Measurements from ENCODE around the gene DBF4.
"Not testable (repeated sequence)": the region's sequence is repeated elsewhere in the genome, so short reads cannot be mapped to it uniquely, and the experiment has no call there.

DBF4 gene

GRCh38 chr7:87899255-87899654 lies 23.0 kb downstream of the DBF4 start:
- Histone ChIP-seq H3K9me3 (ENCODE audit: control insufficient read depth, low read length) (no peaks in the 10 kb centered on the region), H2AFZ (ENCODE audit: low read depth, low read length) (no peak overlapping the region), H3K23ac (ENCODE audit: low read length in 2 of 2) (no peak overlapping the region), H2BK5ac (ENCODE audit: low read depth, low read length, poor library complexity, severe bottlenecking) (no peak overlapping the region), H3K4ac (ENCODE audit: low read depth in 1 of 2, low read length in 2 of 2) (no peak overlapping the region), H2BK120ac (ENCODE audit: low read depth, low read length) (no peak overlapping the region), H3K4me3 (ENCODE audit: insufficient read depth in 1 of 2, low read depth in 1 of 2, low read length in 2 of 2) (no peak overlapping the region), H3K79me1 (replicated peaks; ENCODE audit: low read length, poor library complexity, severe bottlenecking) (peaks cover 13% of the 10 kb centered on the region), H3K14ac (ENCODE audit: low read length in 2 of 2) (no peak overlapping the region), H3K27me3 (ENCODE audit: control insufficient read depth in 1 of 2, insufficient read depth in 1 of 2, low read length in 2 of 2) (no peaks in the 10 kb centered on the region), H2AK5ac (ENCODE audit: low read length, severe bottlenecking) (no peak overlapping the region), H2BK15ac (ENCODE audit: low read depth, poor library complexity, severe bottlenecking) (no peak overlapping the region), H3K18ac (ENCODE audit: low read depth in 1 of 2, low read length in 2 of 2) (no peak overlapping the region), H3K9ac (ENCODE audit: low read length) (no peak overlapping the region), H3K27ac (ENCODE audit: low read length, poor library complexity, severe bottlenecking) (no peak overlapping the region), H3K4me1 (ENCODE audit: control insufficient read depth, insufficient read depth, low read depth, low read length) (no peaks in the 10 kb centered on the region), H3K36me3 (ENCODE audit: control insufficient read depth in 1 of 2, insufficient read depth in 2 of 2, low read depth in 1 of 2, low read length in 2 of 2) (peaks cover 4 to 37% of the 10 kb centered on the region in 2 experiments), H4K8ac (ENCODE audit: low read length) (no peak overlapping the region), H3K4me2 (ENCODE audit: low read length, poor library complexity, severe bottlenecking) (no peak overlapping the region), H4K91ac (ENCODE audit: low read length) (no peak overlapping the region), H2BK12ac (ENCODE audit: low read length in 2 of 2) (no peak overlapping the region)
- no peak for DNase-seq
- WGBS, result 100% methylated on average over 1 of the region's 2 CpGs

- H3K27me3 ChIP-seq (ENCODE audit: control insufficient read depth in 1 of 2, insufficient read depth in 1 of 2, low read length in 2 of 2); H3K9me3 ChIP-seq (ENCODE audit: control insufficient read depth, low read length); H2BK15ac ChIP-seq (ENCODE audit: low read depth, poor library complexity, severe bottlenecking); H3K79me1 ChIP-seq (replicated peaks; ENCODE audit: low read length, poor library complexity, severe bottlenecking); H3K27ac ChIP-seq (ENCODE audit: low read length, poor library complexity, severe bottlenecking); H3K23ac ChIP-seq (ENCODE audit: low read length in 2 of 2); H3K4me1 ChIP-seq (ENCODE audit: control insufficient read depth, insufficient read depth, low read depth, low read length); H2AK5ac ChIP-seq (ENCODE audit: low read length, severe bottlenecking); H2AFZ ChIP-seq (ENCODE audit: low read depth, low read length); H3K4ac ChIP-seq (ENCODE audit: low read depth in 1 of 2, low read length in 2 of 2); H2BK120ac ChIP-seq (ENCODE audit: low read depth, low read length); H3K14ac ChIP-seq (ENCODE audit: low read length in 2 of 2); H4K91ac ChIP-seq (ENCODE audit: low read length); H3K4me3 ChIP-seq (ENCODE audit: insufficient read depth in 1 of 2, low read depth in 1 of 2, low read length in 2 of 2); H4K8ac ChIP-seq (ENCODE audit: low read length); H3K4me2 ChIP-seq (ENCODE audit: low read length, poor library complexity, severe bottlenecking); H2BK5ac ChIP-seq (ENCODE audit: low read depth, low read length, poor library complexity, severe bottlenecking); H3K18ac ChIP-seq (ENCODE audit: low read depth in 1 of 2, low read length in 2 of 2); H2BK12ac ChIP-seq (ENCODE audit: low read length in 2 of 2): not testable (repeated sequence)
- DNase-seq, result peak; percentile 23
- Histone ChIP-seq H3K36me3 (ENCODE audit: control insufficient read depth in 1 of 2, insufficient read depth in 2 of 2, low read depth in 1 of 2, low read length in 2 of 2) (peaks cover 0 to 12% of the 10 kb centered on the region in 2 experiments), H3K9ac (ENCODE audit: low read length) (peak overlapping the region; percentile 18)
- no CpG with 5 or more reads among the region's 3 CpGs for WGBS
Observed at GRCh38 chr7:87907136-87907906, 31.0 kb downstream of the DBF4 start.

GRCh38 chr7:87908814-87909213 lies 32.5 kb downstream of the DBF4 start:
- not testable (repeated sequence) for H3K79me1 ChIP-seq (replicated peaks; ENCODE audit: low read length, poor library complexity, severe bottlenecking); H3K4ac ChIP-seq (ENCODE audit: low read depth in 1 of 2, low read length in 2 of 2); H2AFZ ChIP-seq (ENCODE audit: low read depth, low read length); H3K18ac ChIP-seq (ENCODE audit: low read depth in 1 of 2, low read length in 2 of 2); H3K27me3 ChIP-seq (ENCODE audit: control insufficient read depth in 1 of 2, insufficient read depth in 1 of 2, low read length in 2 of 2); H2AK5ac ChIP-seq (ENCODE audit: low read length, severe bottlenecking); H3K14ac ChIP-seq (ENCODE audit: low read length in 2 of 2); H4K91ac ChIP-seq (ENCODE audit: low read length); H2BK12ac ChIP-seq (ENCODE audit: low read length in 2 of 2); H2BK5ac ChIP-seq (ENCODE audit: low read depth, low read length, poor library complexity, severe bottlenecking); DNase-seq; H3K4me3 ChIP-seq (ENCODE audit: insufficient read depth in 1 of 2, low read depth in 1 of 2, low read length in 2 of 2); H3K23ac ChIP-seq (ENCODE audit: low read length in 2 of 2); H3K4me2 ChIP-seq (ENCODE audit: low read length, poor library complexity, severe bottlenecking); H3K4me1 ChIP-seq (ENCODE audit: control insufficient read depth, insufficient read depth, low read depth, low read length); H2BK15ac ChIP-seq (ENCODE audit: low read depth, poor library complexity, severe bottlenecking); H3K9me3 ChIP-seq (ENCODE audit: control insufficient read depth, low read length); H4K8ac ChIP-seq (ENCODE audit: low read length); H3K9ac ChIP-seq (ENCODE audit: low read length); H2BK120ac ChIP-seq (ENCODE audit: low read depth, low read length); H3K27ac ChIP-seq (ENCODE audit: low read length, poor library complexity, severe bottlenecking)
- peaks cover 0 to 12% of the 10 kb centered on the region in 2 experiments for H3K36me3 ChIP-seq (ENCODE audit: control insufficient read depth in 1 of 2, insufficient read depth in 2 of 2, low read depth in 1 of 2, low read length in 2 of 2)
- 100% methylated on average over 4 of the region's 4 CpGs for WGBS

GRCh38 chr7:87912121-87912520 lies 35.8 kb downstream of the DBF4 start:
- no peak overlapping the region for H3K4ac ChIP-seq (ENCODE audit: low read depth in 1 of 2, low read length in 2 of 2)
- no peak overlapping the region for H3K4me2 ChIP-seq (ENCODE audit: low read length, poor library complexity, severe bottlenecking)
- no peak overlapping the region for H3K4me3 ChIP-seq (ENCODE audit: insufficient read depth in 1 of 2, low read depth in 1 of 2, low read length in 2 of 2)
- H3K14ac ChIP-seq (ENCODE audit: low read length in 2 of 2), result no peak overlapping the region
- no peak overlapping the region for H2BK5ac ChIP-seq (ENCODE audit: low read depth, low read length, poor library complexity, severe bottlenecking)
- no peak overlapping the region for H2AK5ac ChIP-seq (ENCODE audit: low read length, severe bottlenecking)
- H2BK12ac ChIP-seq (ENCODE audit: low read length in 2 of 2), result no peak overlapping the region
- no peaks in the 10 kb centered on the region for H3K4me1 ChIP-seq (ENCODE audit: control insufficient read depth, insufficient read depth, low read depth, low read length)
- H4K91ac ChIP-seq (ENCODE audit: low read length), result no peak overlapping the region
- no peak overlapping the region for H3K27ac ChIP-seq (ENCODE audit: low read length, poor library complexity, severe bottlenecking)
- no peak overlapping the region for H2BK15ac ChIP-seq (ENCODE audit: low read depth, poor library complexity, severe bottlenecking)
- 83% methylated on average over 3 of the region's 4 CpGs for WGBS
- H3K79me1 ChIP-seq (replicated peaks; ENCODE audit: low read length, poor library complexity, severe bottlenecking), result no peaks in the 10 kb centered on the region
- H2AFZ ChIP-seq (ENCODE audit: low read depth, low read length), result no peak overlapping the region
- peaks cover 0 to 6% of the 10 kb centered on the region in 2 experiments for H3K36me3 ChIP-seq (ENCODE audit: control insufficient read depth in 1 of 2, insufficient read depth in 2 of 2, low read depth in 1 of 2, low read length in 2 of 2)
- no peaks in the 10 kb centered on the region for H3K9me3 ChIP-seq (ENCODE audit: control insufficient read depth, low read length)
- H3K18ac ChIP-seq (ENCODE audit: low read depth in 1 of 2, low read length in 2 of 2), result no peak overlapping the region
- no peak overlapping the region for H3K23ac ChIP-seq (ENCODE audit: low read length in 2 of 2)
- no peaks in the 10 kb centered on the region for H3K27me3 ChIP-seq (ENCODE audit: control insufficient read depth in 1 of 2, insufficient read depth in 1 of 2, low read length in 2 of 2)
- H3K9ac ChIP-seq (ENCODE audit: low read length), result no peak overlapping the region
- no peak for DNase-seq
- H2BK120ac ChIP-seq (ENCODE audit: low read depth, low read length), result no peak overlapping the region
- no peak overlapping the region for H4K8ac ChIP-seq (ENCODE audit: low read length)
